Transverse colon (tissue), 3 donors: ENCODE measurements around the gene ACSS1.

ENCODE experiments used
- CTCF ChIP-seq, 5 experiments: fragments of 200-600 bp in 3 of 5; fragments of 450-650 bp in 2 of 5; sonication (generic) in 3 of 5; IDR thresholded peaks; 1 replicate in 2 of 5; 2 replicates in 3 of 5; pipeline ENCODE4 v1.5.1; 2016 to 2017; ENCODE audit warnings: antibody characterized with exemption in 5 of 5, inconsistent platforms in 3 of 5, mild to moderate bottlenecking in 2 of 5, moderate library complexity in 1 of 5
- EP300 ChIP-seq: sonication (generic); formaldehyde crosslinking; IDR thresholded peaks from one replicate; pipeline ENCODE4 v1.6.1; 2017; ENCODE audit warnings: antibody characterized with exemption, low read depth
- POLR2A ChIP-seq: fragments of 450-650 bp; IDR thresholded peaks from one replicate; pipeline ENCODE4 v1.6.1; 2016; ENCODE audit warnings: antibody characterized with exemption, mild to moderate bottlenecking, moderate library complexity

GRCh38 chr20:24962510-24962909 lies 95.4 kb downstream of the ACSS1 start:
- TF ChIP-seq CTCF (IDR thresholded peaks at IDR 0.05) (no peak), POLR2A (no peak), EP300 (no peak)
